H1 (cell line): ENCODE results near the gene CAMKK1.

Experiments
- CREB1 ChIP-seq: IDR thresholded peaks from 2 replicates; pipeline ENCODE4 v1.6.1; 2012; ENCODE audit warnings: inconsistent platforms
- CTCF ChIP-seq, 3 experiments: IDR thresholded peaks; 1 replicate in 2 of 3; 2 replicates in 1 of 3; pipeline versions ENCODE4 v1.5.1 to v1.6.1; 2011; ENCODE audit warnings: low read length in 3 of 3, mild to moderate bottlenecking in 3 of 3, inconsistent platforms in 2 of 3, low read depth in 1 of 3, moderate library complexity in 1 of 3; ENCODE audit not compliant: insufficient read depth in 1 of 3; ENCODE audit errors: control extremely low read depth in 1 of 3
- EZH2 ChIP-seq: fragments of 200-600 bp; sonication (generic); IDR thresholded peaks from 2 replicates; pipeline ENCODE4 v1.7.1; 2012; ENCODE audit warnings: low read depth, mild to moderate bottlenecking, moderate library complexity, low read length, inconsistent platforms; ENCODE audit not compliant: severe bottlenecking
- HDAC6 ChIP-seq: IDR thresholded peaks from one replicate; pipeline ENCODE4 v1.7.1; 2012; ENCODE audit warnings: low read depth, mild to moderate bottlenecking, inconsistent platforms, low read length, moderate library complexity
- JUND ChIP-seq: IDR thresholded peaks from 2 replicates; pipeline ENCODE4 v1.6.1; 2011; ENCODE audit warnings: mild to moderate bottlenecking, improper control_type of control experiment, low read length
- NRF1 ChIP-seq: IDR thresholded peaks from 2 replicates; pipeline ENCODE4 v1.6.1; 2011; ENCODE audit warnings: mild to moderate bottlenecking, low read depth, low read length, improper control_type of control experiment
- POLR2A ChIP-seq, 2 experiments: IDR thresholded peaks; 1 replicate in 1 of 2; 2 replicates in 1 of 2; pipeline ENCODE4 v1.6.1; 2011; ENCODE audit warnings: low read depth in 2 of 2, low read length in 2 of 2, mild to moderate bottlenecking in 2 of 2; ENCODE audit errors: control extremely low read depth in 1 of 2
- POLR2AphosphoS5 ChIP-seq: IDR thresholded peaks from 2 replicates; pipeline ENCODE4 v1.6.1; 2011; ENCODE audit warnings: low read depth, low read length
- RXRA ChIP-seq: IDR thresholded peaks from 2 replicates; pipeline ENCODE4 v1.6.1; 2011; ENCODE audit warnings: low read depth, mild to moderate bottlenecking, low read length, moderate library complexity; ENCODE audit not compliant: insufficient read depth
- SIX5 ChIP-seq: IDR thresholded peaks from 2 replicates; pipeline ENCODE4 v1.6.1; 2011; ENCODE audit warnings: mild to moderate bottlenecking, low read depth, low read length
- TAF1 ChIP-seq: IDR thresholded peaks from 2 replicates; pipeline ENCODE4 v1.6.1; 2011; ENCODE audit warnings: mild to moderate bottlenecking, low read depth, low read length
- TF ChIP-seq, protein P1 (sequence below): IDR thresholded peaks from 2 replicates; pipeline ENCODE4 v1.6.1; 2011; ENCODE audit warnings: low read length, improper control_type of control experiment

- no peak for TF ChIP-seq TAF1
- no peak for TF ChIP-seq CTCF (IDR thresholded peaks at IDR 0.05; ENCODE audit: control extremely low read depth in 1 of 3, insufficient read depth in 1 of 3, low read depth in 1 of 3, low read length in 3 of 3)
- no peak for TF ChIP-seq EZH2
- no peak for TF ChIP-seq POLR2AphosphoS5
- no peak for TF ChIP-seq POLR2A (IDR thresholded peaks at IDR 0.05; ENCODE audit: control extremely low read depth in 1 of 2, low read depth in 2 of 2, low read length in 2 of 2)
- TF ChIP-seq JUND = no peak
- TF ChIP-seq RXRA = no peak
- no peak for TF ChIP-seq HDAC6
- no peak for TF ChIP-seq CREB1
- no peak for TF ChIP-seq SIX5
- TF ChIP-seq, protein P1, sequence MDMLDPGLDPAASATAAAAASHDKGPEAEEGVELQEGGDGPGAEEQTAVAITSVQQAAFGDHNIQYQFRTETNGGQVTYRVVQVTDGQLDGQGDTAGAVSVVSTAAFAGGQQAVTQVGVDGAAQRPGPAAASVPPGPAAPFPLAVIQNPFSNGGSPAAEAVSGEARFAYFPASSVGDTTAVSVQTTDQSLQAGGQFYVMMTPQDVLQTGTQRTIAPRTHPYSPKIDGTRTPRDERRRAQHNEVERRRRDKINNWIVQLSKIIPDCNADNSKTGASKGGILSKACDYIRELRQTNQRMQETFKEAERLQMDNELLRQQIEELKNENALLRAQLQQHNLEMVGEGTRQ = no peak
- no peak for TF ChIP-seq NRF1
Observed at GRCh38 chr17:3826191-3826590, 66.7 kb downstream of the CAMKK1 start.
